Mesendoderm (in vitro differentiated cells): ENCODE data around the gene KCNAB3. TPM values are rescaled to one million over a fixed set of nuclear protein-coding genes. Genes with fewer than 3 reads are reported as not detected.
A peak's percentile ranks its signal among the peaks of the same experiment; 100 is the strongest.

ENCODE experiments used
- DNase-seq: peaks from one replicate; pipeline ENCODE4 v3.0.0; 2013
- H2AK5ac ChIP-seq: 2 replicates; pipeline ENCODE4 v1.6.1; 2013; ENCODE audit warnings: low read length, inconsistent platforms
- H2BK120ac ChIP-seq: 2 replicates; pipeline ENCODE4 v1.6.1; 2013; ENCODE audit warnings: low read depth, mild to moderate bottlenecking, low read length, moderate library complexity, mixed read lengths
- H2BK15ac ChIP-seq: replicated peaks from 2 replicates; pipeline ENCODE4 v1.6.1; 2013; ENCODE audit warnings: low read depth, mild to moderate bottlenecking, moderate library complexity
- H2BK5ac ChIP-seq: 2 replicates; pipeline ENCODE4 v1.6.1; 2013; ENCODE audit warnings: low read length, inconsistent platforms
- H3K18ac ChIP-seq: 2 replicates; pipeline ENCODE4 v1.6.1; 2013; ENCODE audit warnings: mild to moderate bottlenecking, low read length, mixed read lengths
- H3K23ac ChIP-seq: one replicate; pipeline ENCODE4 v1.6.1; 2013; ENCODE audit warnings: low read length
- H3K27ac ChIP-seq: 2 replicates; pipeline ENCODE4 v1.5.1; 2013; ENCODE audit warnings: low read depth, mild to moderate bottlenecking, inconsistent platforms, low read length, moderate library complexity
- H3K27me3 ChIP-seq: 2 replicates; pipeline ENCODE4 v1.6.1; 2013; ENCODE audit warnings: low read length, control low read depth, mild to moderate bottlenecking, inconsistent platforms; ENCODE audit not compliant: insufficient read depth, poor library complexity
- H3K36me3 ChIP-seq: 2 replicates; pipeline ENCODE4 v1.6.1; 2013; ENCODE audit warnings: low read length, inconsistent platforms; ENCODE audit not compliant: control insufficient read depth, insufficient read depth
- H3K4ac ChIP-seq: one replicate; pipeline ENCODE4 v1.6.1; 2013; ENCODE audit warnings: low read depth, mild to moderate bottlenecking, low read length, moderate library complexity
- H3K4me1 ChIP-seq: 2 replicates; pipeline ENCODE4 v1.6.1; 2013; ENCODE audit warnings: low read depth, low read length, inconsistent platforms; ENCODE audit not compliant: control insufficient read depth
- H3K4me2 ChIP-seq: 2 replicates; pipeline ENCODE4 v1.6.1; 2013; ENCODE audit warnings: low read length
- H3K4me3 ChIP-seq: 2 replicates; pipeline ENCODE4 v1.5.1; 2013; ENCODE audit warnings: mild to moderate bottlenecking, low read length
- H3K56ac ChIP-seq: one replicate; pipeline ENCODE4 v1.6.1; 2013; ENCODE audit warnings: low read length
- H3K79me1 ChIP-seq: 2 replicates; pipeline ENCODE4 v1.6.1; 2013; ENCODE audit warnings: low read length, inconsistent platforms
- H3K79me2 ChIP-seq: 2 replicates; pipeline ENCODE4 v1.6.1; 2013; ENCODE audit warnings: mild to moderate bottlenecking, low read length; ENCODE audit not compliant: control insufficient read depth, insufficient read depth
- H3K9ac ChIP-seq: 2 replicates; pipeline ENCODE4 v1.6.1; 2013; ENCODE audit warnings: low read length, inconsistent platforms
- H4K5ac ChIP-seq: one replicate; pipeline ENCODE4 v1.6.1; 2013; ENCODE audit warnings: low read length
- H4K8ac ChIP-seq: one replicate; pipeline ENCODE4 v1.6.1; 2013; ENCODE audit warnings: low read depth, mild to moderate bottlenecking, control low read depth, low read length, moderate library complexity
- WGBS: extraction: QIAGEN DNeasy Blood & Tissue Kit; methylation state at CpG from one replicate; pipeline ENCODE4 v1.1.7; 2013; ENCODE audit warnings: low lambda C conversion rate, missing lambda C conversion rate; ENCODE audit not compliant: insufficient coverage; ENCODE audit errors: extremely low coverage; 5-methylcytosine and 5-hydroxymethylcytosine counted together
- polyA plus RNA-seq, 2 experiments: library from polyadenylated mRNA; stranded (reverse); fragments of 200-250 nt; gene quantifications; one replicate each; pipeline ENCODE4 v1.2.3, GENCODE V29; 2013

KCNAB3 gene
- 0.58 TPM for polyA plus RNA-seq (2013, experiment 1 of 2)
- 0.60 TPM for polyA plus RNA-seq (2013, experiment 2 of 2)

DNA sequence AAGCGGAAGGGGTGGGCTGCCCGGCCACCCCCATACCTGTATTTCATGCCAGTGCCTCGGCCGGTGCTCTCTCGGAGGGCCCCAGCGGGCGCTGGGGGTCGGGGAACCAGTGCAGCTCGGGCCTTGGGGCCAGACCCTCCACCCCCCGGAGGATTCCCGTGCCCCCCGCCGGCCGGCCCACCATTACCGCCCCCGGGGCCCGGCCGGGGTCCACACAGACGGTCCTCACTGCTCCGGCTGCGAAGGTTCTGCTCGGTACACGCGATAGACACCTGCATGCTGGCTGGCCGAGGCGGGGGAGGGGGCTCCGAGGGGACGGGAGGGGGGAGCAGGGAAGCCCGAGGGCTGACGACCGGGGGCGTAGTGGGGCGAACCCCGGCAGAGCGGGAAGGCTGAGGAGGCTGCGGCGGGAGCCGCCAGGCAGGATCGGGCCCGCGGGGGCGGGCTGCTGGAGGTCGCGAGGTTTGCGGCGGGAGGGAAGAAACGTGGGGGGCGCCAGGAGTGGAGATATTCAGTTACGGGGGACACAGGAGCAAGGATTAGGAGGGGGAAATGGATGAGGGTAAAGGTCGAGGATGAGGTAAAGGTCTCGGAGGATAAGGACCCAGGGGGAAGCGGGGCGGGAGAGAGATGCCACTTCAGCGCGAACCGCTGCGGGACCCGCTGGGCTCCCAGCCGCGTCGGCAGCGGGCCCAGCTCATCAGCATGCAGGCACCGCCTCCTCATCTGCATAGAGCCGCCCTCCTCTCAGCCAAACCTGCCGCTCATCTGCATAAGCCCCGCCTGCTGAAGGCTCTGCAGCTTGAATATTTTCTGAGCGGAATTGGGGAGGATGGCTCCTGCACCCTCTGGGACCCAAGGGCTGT is at the start of gene KCNAB3:
KCNAB3 (minus strand) TSS at position 699 of the 866 bp plus-strand sequence; CDS start at position 278, 421 bp downstream.
- Histone ChIP-seq H3K27me3 (peaks cover 11% of the 10 kb centered on the region), H3K36me3 (no peaks in the 10 kb centered on the region), H2BK5ac (no peak within 1 kb of the TSS), H3K4me2 (peak within 1 kb of the TSS; percentile 84), H3K4me1 (peaks cover 5% of the 10 kb centered on the region), H3K27ac (no peak within 1 kb of the TSS), H3K4me3 (no peak within 1 kb of the TSS), H3K9ac (peak within 1 kb of the TSS; percentile 48), H2BK120ac (no peak within 1 kb of the TSS), H2AK5ac (no peak within 1 kb of the TSS), H2BK15ac (no peak within 1 kb of the TSS), H3K56ac (peak within 1 kb of the TSS; percentile 73), H4K8ac (no peak within 1 kb of the TSS), H3K23ac (no peak within 1 kb of the TSS), H3K79me1 (peaks cover 9% of the 10 kb centered on the region), H3K79me2 (peaks cover 2% of the 10 kb centered on the region), H4K5ac (no peak within 1 kb of the TSS), H3K18ac (peak within 1 kb of the TSS; percentile 31), H3K4ac (no peak within 1 kb of the TSS)
- no CpG with 5 or more reads among the region's 67 CpGs for WGBS
- peak; percentile 89 for DNase-seq

DNA sequence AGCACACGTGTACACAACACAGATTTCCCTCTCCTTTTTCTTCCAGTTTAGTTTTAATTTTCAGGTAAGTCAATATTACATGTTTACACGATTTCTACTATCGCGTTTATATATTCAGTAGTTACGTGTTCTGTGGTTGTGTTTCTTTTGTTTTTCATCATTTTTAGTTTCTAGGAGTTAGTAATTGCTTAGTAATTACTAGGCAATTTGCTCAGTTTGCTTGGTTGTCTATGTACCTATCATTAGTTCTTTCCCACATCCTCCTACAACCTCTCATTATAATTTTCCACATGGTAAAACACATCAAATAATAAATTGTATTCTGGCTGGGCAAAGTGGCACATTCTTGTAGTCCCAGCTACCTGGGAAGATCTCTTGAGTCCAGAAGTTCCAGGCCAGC is 48.1 kb upstream of the KCNAB3 start:
- no peak overlapping the region for H3K4ac ChIP-seq
- H3K27ac ChIP-seq = no peak overlapping the region
- no peak overlapping the region for H3K56ac ChIP-seq
- DNase-seq = no peak
- H3K36me3 ChIP-seq = no peaks in the 10 kb centered on the region
- no peaks in the 10 kb centered on the region for H3K79me2 ChIP-seq
- H2BK120ac ChIP-seq = no peak overlapping the region
- H2BK5ac ChIP-seq = no peak overlapping the region
- H2AK5ac ChIP-seq = no peak overlapping the region
- no peak overlapping the region for H4K5ac ChIP-seq
- no peak overlapping the region for H4K8ac ChIP-seq
- no peak overlapping the region for H3K23ac ChIP-seq
- no peaks in the 10 kb centered on the region for H3K4me1 ChIP-seq
- H3K27me3 ChIP-seq = no peaks in the 10 kb centered on the region
- no peak overlapping the region for H2BK15ac ChIP-seq
- H3K18ac ChIP-seq = no peak overlapping the region
- no CpG with 5 or more reads among the region's 5 CpGs for WGBS
- H3K4me2 ChIP-seq = no peak overlapping the region
- no peak overlapping the region for H3K9ac ChIP-seq
- no peaks in the 10 kb centered on the region for H3K79me1 ChIP-seq
- no peak overlapping the region for H3K4me3 ChIP-seq

- H3K23ac ChIP-seq = no peak overlapping the region
- no peak overlapping the region for H3K4me3 ChIP-seq
- no peaks in the 10 kb centered on the region for H3K27me3 ChIP-seq
- H3K4me1 ChIP-seq = peaks cover under 1% of the 10 kb centered on the region
- no peak overlapping the region for H3K9ac ChIP-seq
- H2BK120ac ChIP-seq = no peak overlapping the region
- no peaks in the 10 kb centered on the region for H3K79me2 ChIP-seq
- no peaks in the 10 kb centered on the region for H3K36me3 ChIP-seq
- H3K56ac ChIP-seq = no peak overlapping the region
- H3K4me2 ChIP-seq = no peak overlapping the region
- no peak overlapping the region for H3K18ac ChIP-seq
- no peaks in the 10 kb centered on the region for H3K79me1 ChIP-seq
- no peak overlapping the region for H2BK5ac ChIP-seq
- H3K27ac ChIP-seq = no peak overlapping the region
- H2AK5ac ChIP-seq = no peak overlapping the region
- H2BK15ac ChIP-seq = no peak overlapping the region
- no peak overlapping the region for H4K8ac ChIP-seq
- no peak for DNase-seq
- WGBS = no CpG with 5 or more reads among the region's 4 CpGs
- H4K5ac ChIP-seq = no peak overlapping the region
- no peak overlapping the region for H3K4ac ChIP-seq
These were observed 47.4 kb upstream of the KCNAB3 start for GRCh38 chr17:7977039-7977438.

GRCh38 chr17:7974638-7975131 is 45.0 kb upstream of the KCNAB3 start:
- H3K79me1 ChIP-seq = no peaks in the 10 kb centered on the region
- DNase-seq = no peak

DNA sequence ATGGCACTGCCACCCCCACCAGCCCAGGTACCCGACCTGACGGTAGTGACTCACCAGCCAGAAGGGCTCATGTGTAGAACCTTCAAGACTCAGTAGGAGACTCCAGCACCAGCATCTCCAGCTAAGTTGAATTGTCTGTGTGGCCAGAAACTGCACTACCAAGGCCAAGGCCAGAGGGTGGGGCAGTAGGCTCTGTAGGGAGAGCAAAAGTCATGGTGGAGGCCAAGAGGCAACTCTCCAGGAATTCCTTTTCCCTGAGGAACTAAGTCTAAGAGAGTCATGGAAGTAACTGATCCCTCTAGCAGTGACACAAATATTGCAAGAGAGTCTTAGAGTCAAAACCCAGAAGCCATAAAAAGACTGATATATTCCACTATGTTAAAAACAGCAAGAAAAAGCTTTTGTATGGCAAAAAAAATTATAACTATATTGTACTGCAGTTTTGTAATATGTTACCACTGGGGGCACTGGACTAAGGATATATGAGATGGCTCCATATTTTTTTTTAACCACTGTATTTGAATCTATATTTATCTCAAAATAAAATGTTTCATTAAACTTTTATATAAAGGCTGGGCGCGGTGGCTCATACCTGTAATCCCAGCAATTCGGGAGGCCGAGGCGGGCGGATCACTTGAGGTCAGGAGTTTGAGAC is 42.6 kb upstream of the KCNAB3 start:
- Histone ChIP-seq H4K8ac (no peak overlapping the region), H3K36me3 (no peaks in the 10 kb centered on the region), H3K79me2 (no peaks in the 10 kb centered on the region), H2BK15ac (no peak overlapping the region), H3K27ac (peak overlapping the region; percentile 96), H2BK120ac (no peak overlapping the region), H2AK5ac (no peak overlapping the region), H3K23ac (no peak overlapping the region), H3K4ac (no peak overlapping the region), H3K4me1 (peaks cover 2% of the 10 kb centered on the region), H3K4me3 (no peak overlapping the region), H3K4me2 (no peak overlapping the region), H3K9ac (no peak overlapping the region), H4K5ac (no peak overlapping the region), H3K18ac (peak overlapping the region; percentile 53), H3K56ac (peak overlapping the region; percentile 62), H3K79me1 (no peaks in the 10 kb centered on the region), H3K27me3 (no peaks in the 10 kb centered on the region), H2BK5ac (peak overlapping the region; percentile 43)
- no CpG with 5 or more reads among the region's 8 CpGs for WGBS
- peak; percentile 22 for DNase-seq

More at GRCh38 chr17:7974638-7975131, 45.0 kb upstream of the KCNAB3 start:
- no peak overlapping the region for H3K9ac ChIP-seq
- no peak overlapping the region for H3K4ac ChIP-seq
- no peak overlapping the region for H3K23ac ChIP-seq
- H3K27ac ChIP-seq = no peak overlapping the region
- H3K27me3 ChIP-seq = no peaks in the 10 kb centered on the region
- H4K8ac ChIP-seq = no peak overlapping the region
- H3K56ac ChIP-seq = no peak overlapping the region
- no peak overlapping the region for H3K4me2 ChIP-seq
- H3K18ac ChIP-seq = no peak overlapping the region
- no peak overlapping the region for H2BK15ac ChIP-seq
- no peaks in the 10 kb centered on the region for H3K36me3 ChIP-seq
- H3K4me1 ChIP-seq = peaks cover 2% of the 10 kb centered on the region
- no peak overlapping the region for H2BK5ac ChIP-seq
- no peaks in the 10 kb centered on the region for H3K79me2 ChIP-seq
- no peak overlapping the region for H3K4me3 ChIP-seq
- H2BK120ac ChIP-seq = no peak overlapping the region
- no peak overlapping the region for H4K5ac ChIP-seq
- no peak overlapping the region for H2AK5ac ChIP-seq
